ENCODE data around the gene PNPLA5. TPM values are rescaled to one million over a fixed set of nuclear protein-coding genes. Genes with fewer than 3 reads are reported as not detected.

PNPLA5 gene
- total and polyA plus RNA-seq, 2 of the 13 experiments (the other 11 are each of a cell fraction or from before 2014, with no cell fraction given): not detected

DNA sequence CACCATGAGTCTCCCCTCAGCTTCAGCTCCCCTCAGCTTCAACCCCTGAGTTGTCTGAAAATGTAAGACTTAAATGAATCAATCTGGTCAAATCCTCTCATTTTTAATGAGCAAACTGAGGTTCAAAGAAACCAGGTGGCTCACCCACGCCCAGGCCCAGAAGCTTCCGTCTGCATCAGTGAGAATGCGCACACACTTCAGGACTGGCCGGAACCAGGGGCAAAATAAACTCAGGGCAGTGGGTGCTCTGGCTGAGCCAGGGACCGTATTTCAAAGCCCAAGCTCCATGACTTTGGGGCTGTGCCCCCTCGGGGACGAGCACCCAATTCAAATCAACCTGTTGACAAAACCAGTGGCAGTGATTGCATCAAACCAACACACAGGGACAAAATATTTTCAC is 32.6 kb downstream of the PNPLA5 start (continued):
- TF ChIP-seq SOX13 (IDR thresholded peaks at IDR 0.05): no peak
- no peak for TF ChIP-seq SOX13 (CRISPR knock-in tag; conservative IDR thresholded peaks at IDR 0.05 in 1 of 2, IDR thresholded peaks at IDR 0.05 in 1 of 2)
- TF ChIP-seq RELA (CRISPR knock-in tag; IDR thresholded peaks at IDR 0.05): no peak
- no peak for TF ChIP-seq MATR3 (CRISPR knock-in tag; IDR thresholded peaks at IDR 0.05)
- TF ChIP-seq SP4 (CRISPR knock-in tag; IDR thresholded peaks at IDR 0.05): no peak

GRCh38 chr22:43858156-43858895 is 33.5 kb downstream of the PNPLA5 start:
- 6% methylated on average over 10 of the region's 11 CpGs for WGBS (ENCODE audit: low lambda C conversion rate)
- intact Hi-C loops (cut with micrococcal nuclease; ENCODE audit: unreplicated experiment) (no loop called here), in situ Hi-C loops (cut with HindIII; ENCODE audit: extremely low pct_ligation_motif_present, low pct_unique_long_range_greater_than_20kb) (no loop called here)
- H3K27me3 ChIP-seq (ENCODE audit: control insufficient read depth in 1 of 2, insufficient read depth in 2 of 2, low read length in 2 of 2): peaks cover 0 to 39% of the 10 kb centered on the region in 2 experiments; a peak in 4 of 5 replicates
- BruUV-seq (replicated peaks): no TSS peak
- H3K27ac ChIP-seq (ENCODE audit: extremely low read length, insufficient read depth, low read length): no peak overlapping the region
- FAIRE-seq: no peak
- H3K79me2 ChIP-seq (ENCODE audit: insufficient read depth, low read length): no peaks in the 10 kb centered on the region
- H4K20me1 ChIP-seq (ENCODE audit: insufficient read depth, low read length): peaks cover 4% of the 10 kb centered on the region; the same call in 1 of the 2 replicates
- no peak for TF ChIP-seq ZNF354B (CRISPR knock-in tag; IDR thresholded peaks at IDR 0.05)
- TF ChIP-seq, protein P1, sequence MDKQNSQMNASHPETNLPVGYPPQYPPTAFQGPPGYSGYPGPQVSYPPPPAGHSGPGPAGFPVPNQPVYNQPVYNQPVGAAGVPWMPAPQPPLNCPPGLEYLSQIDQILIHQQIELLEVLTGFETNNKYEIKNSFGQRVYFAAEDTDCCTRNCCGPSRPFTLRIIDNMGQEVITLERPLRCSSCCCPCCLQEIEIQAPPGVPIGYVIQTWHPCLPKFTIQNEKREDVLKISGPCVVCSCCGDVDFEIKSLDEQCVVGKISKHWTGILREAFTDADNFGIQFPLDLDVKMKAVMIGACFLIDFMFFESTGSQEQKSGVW (CRISPR knock-in tag; IDR thresholded peaks at IDR 0.05; ENCODE audit: borderline replicate concordance): no peak
- no peak for TF ChIP-seq MTF1 (CRISPR knock-in tag; IDR thresholded peaks at IDR 0.05)
- no peak for TF ChIP-seq MAZ (IDR thresholded peaks at IDR 0.05; ENCODE audit: borderline replicate concordance, low read depth, low read length)
- no peak for TF ChIP-seq MAZ (CRISPR knock-in tag; IDR thresholded peaks at IDR 0.05; ENCODE audit: low read depth)
- no peak for TF ChIP-seq MED1 (CRISPR knock-in tag; IDR thresholded peaks at IDR 0.05)
- TF ChIP-seq WIZ (CRISPR knock-in tag; IDR thresholded peaks at IDR 0.05): no peak
- H3K9me3 ChIP-seq (ENCODE audit: low read length): no peaks in the 10 kb centered on the region
- no peak for ATAC-seq
- no peak for DNase-seq (ENCODE audit: low spot score)
- H3K4me3 ChIP-seq (replicated peaks in 1 of 3; ENCODE audit: insufficient read depth in 1 of 3, low read depth in 2 of 3, low read length in 3 of 3): no peak overlapping the region
- ChIA-PET CTCF (ENCODE audit: low intra/inter-chr PET ratio, low total read pairs) (no interaction called here), POLR2A (no interaction called here)
- no peaks in the 10 kb centered on the region for H3K36me3 ChIP-seq (replicated peaks in 1 of 2; ENCODE audit: control insufficient read depth in 1 of 2, insufficient read depth in 2 of 2, low read length in 2 of 2)
- no peak overlapping the region for H2AFZ ChIP-seq (ENCODE audit: low read length)
- H3K4me2 ChIP-seq (ENCODE audit: low read depth, low read length): no peak overlapping the region
- H3K9ac ChIP-seq (ENCODE audit: insufficient read depth, low read depth, low read length): no peak overlapping the region
- no peaks in the 10 kb centered on the region for H3K4me1 ChIP-seq (ENCODE audit: insufficient read depth, low read length)

Measured in HepG2 (cell line).